NCI-H2107 (cell line): ENCODE data around the gene AP1S3.

Experiments
- DNase-seq: peaks from one replicate; lab custom pipeline; 2025; lab: John Stamatoyannopoulos, UW

The AP1S3 gene

DNA sequence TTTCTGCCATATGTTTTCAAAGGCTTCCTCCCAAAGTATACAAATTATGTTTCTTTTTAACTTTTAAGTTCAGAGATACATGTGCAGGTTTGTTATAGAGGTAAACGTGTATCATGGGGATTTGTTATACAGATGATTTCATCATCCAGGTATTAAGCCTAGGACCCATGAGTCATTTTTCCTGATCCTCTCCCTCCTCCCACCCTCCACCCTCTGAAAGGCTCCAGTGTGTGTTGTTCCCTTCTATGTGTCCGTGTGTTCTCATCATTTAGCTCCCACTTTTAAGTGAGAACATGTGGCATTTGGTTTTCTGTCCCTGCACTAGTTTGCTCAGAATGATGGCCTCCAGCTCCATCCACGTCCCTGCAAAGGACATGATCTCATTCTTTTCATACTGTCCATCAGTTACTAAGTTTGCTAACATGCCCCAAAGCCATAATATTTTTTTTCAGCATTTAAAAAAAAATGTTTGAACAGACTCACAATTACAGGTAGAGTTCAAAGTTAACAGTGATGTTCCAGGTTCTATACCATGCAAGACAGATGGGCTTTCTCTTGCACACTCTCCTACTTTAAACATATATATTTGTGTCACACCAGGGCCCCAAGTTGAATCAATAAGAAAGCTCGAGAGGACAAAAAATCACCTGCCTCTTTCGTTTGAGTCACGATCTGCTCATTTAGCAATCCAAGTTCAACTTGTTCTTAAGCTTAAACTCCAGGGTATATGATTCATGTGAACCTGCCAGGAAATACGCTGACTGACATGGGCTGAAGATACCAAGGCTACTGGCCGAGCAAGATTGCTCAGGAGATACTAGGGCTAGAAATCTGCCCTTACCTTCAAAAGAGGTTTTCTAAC lies 77.6 kb downstream of the AP1S3 start:
- no peak for DNase-seq

DNA sequence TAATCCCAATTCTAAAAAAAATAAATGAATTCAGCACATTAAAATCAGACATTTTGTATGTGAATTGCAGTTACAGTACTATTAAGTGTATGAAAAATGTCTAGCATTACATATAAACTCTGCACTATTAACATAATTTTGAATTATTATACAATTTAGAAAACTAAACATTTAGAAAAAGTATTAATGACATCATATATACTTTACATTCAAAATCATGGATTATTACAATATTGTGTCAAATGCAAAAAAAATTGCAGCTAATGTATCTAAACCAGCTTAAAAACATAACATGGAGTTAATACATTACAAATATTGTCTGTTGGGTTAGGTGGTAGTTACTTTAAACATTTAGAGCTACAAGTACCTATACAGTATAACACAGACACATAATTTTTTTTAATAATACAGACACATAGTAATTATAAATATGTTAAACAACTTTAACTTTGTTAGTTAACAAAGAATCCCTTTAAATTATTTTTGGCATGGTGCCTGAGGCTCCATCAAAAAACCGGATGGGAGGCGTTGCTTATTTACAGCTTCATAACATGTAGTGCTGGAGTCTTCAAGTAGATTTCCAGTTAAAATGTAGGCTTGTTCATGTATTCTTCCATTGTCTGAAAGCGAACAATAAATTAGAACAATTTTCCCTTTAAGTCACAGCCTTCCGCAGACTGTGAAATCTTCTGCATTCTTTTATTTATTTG lies 79.1 kb downstream of the AP1S3 start:
- DNase-seq: no peak

DNA sequence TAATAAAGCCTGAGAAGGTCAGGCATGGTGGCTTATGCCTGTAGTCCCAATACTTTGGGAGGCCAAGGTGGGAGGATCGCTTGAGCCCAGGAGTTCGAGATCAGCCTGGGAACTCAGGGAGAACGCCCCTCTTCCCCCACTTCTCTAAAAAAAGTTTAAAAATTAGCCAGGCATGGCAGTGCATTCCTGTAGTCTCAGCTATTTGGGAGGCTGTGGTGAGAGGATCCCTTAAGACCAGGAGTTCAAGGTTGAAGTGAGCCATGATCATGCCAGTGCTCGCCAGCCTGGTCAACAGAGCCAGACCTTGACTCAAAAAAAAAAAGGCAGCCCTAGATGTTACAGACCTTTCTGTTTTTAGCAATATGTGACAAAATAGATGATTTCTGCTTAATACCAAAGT lies 83.4 kb downstream of the AP1S3 start:
- no peak for DNase-seq

DNA sequence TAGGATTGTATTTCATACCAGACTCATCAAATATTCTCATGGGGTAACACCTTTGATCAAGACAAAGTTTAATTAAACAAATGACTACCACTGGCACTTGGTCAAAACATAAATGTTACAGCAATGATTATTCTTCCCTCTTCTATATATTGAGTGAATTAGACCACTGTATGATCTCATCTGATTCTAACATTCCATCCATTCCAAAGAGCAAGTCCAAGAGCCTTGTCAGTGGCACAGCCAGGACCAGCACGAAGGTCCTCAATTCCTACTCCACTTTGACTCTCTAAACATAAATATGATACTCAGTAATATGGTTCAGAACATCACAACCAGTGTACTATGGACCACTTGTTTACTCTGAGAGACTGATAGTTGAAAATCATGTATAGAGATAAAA lies 86.4 kb downstream of the AP1S3 start:
- no peak for DNase-seq

DNA sequence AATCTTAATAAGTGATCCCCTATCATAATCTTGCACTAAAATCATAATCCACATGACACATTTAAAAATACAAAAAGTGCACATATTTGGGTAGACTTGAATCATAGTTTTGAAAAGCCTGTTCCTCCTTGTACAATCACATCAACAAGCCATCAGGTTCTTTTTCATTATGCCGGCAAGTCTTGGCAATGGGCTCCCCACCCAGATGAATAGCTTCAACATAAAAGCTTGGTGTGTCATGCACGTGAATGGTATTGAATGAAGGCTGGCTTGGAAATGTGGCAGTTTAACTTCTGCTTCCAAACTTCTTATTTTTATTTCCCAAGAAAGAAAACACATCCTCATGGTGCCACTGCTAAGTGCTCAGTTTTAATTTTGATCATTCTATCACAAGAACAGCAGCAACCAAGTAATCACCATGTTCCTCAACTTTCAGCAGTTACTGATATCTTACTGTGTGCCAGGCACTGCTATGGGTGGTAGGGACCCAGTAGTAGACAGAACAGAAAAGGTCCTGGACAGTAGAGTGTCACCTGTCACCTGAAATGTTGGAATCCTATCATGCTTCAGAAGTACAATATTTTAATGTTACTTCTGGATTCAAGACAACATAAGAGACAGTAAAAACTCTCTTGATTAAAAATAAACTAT lies 89.9 kb downstream of the AP1S3 start:
- no peak for DNase-seq

DNA sequence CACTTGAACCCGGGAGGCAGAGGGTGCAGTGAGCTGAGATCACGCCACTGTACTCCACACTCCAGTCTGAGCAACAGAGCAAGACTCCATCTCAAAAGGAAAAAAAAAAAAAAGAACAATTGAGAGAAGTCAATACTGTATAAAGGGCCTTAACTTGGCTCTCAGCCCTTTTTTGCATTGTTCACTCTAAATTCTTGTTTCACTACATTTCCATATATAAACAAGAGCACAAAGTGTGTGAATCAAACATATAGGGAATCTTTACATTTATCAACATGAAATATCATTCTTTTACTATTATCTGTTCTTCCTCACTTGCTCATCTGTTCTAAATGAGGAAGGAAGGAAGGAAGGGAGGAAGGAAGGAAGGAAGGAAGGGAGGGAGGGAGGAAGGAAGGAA lies 90.8 kb downstream of the AP1S3 start:
- no peak for DNase-seq

DNA sequence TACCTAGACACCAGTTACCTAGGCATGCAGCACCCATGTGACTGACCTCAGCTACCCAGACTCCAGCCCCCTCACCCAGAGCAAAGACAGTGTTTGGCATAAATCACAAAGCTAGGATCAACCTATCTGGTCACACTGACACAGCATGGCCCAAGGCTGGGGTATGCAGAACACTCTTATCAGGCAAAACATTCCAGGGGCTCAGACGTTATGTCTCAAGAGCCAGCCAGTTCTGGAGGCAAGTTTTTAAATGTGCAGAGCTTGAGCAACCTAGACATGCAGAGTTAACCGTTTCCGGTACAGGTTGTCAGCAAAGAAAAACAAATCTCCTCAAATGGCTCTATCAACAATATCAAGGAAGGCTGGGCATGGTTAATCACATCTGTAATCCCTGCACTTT lies 92.8 kb downstream of the AP1S3 start:
- DNase-seq: no peak

DNA sequence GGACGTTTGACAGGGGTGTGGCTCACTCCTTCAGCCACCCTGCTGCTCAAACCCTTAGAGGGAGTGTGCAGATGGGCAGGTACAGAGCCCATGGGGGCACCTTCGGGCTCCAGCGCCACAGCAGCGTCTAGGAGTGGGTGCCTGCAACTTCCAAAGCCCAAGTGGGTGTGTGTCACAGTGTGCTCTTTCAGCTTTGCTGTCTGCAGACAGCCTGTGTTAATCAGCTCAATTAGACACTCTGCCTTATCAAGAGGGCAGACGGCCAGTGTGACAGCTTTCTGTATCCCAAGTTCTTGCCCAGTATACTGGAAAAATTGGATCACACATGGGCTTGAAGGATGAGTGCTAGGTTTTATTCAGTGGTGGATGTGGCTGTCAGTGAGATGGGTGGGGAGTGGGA lies 96.7 kb downstream of the AP1S3 start:
- no peak for DNase-seq

DNA sequence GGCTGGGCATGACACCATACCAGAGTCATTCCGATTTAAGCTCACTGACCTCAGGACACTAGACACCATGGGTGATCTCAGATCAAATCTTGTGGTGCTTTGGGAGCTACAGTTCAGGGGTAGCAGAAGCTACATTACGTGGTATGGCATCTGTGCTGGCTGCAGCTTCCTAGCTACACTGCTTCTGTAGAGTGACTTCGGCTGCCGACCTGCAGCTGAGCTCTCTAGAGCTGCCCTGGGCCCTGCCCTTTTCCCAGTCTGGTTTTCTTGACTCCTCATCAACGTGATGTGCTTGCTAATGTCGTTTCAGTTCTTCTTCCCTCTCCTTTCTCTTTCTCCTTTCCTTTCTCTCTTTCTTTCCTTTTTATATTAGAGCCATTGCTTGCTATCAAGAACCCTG lies 100.2 kb downstream of the AP1S3 start:
- no peak for DNase-seq

DNA sequence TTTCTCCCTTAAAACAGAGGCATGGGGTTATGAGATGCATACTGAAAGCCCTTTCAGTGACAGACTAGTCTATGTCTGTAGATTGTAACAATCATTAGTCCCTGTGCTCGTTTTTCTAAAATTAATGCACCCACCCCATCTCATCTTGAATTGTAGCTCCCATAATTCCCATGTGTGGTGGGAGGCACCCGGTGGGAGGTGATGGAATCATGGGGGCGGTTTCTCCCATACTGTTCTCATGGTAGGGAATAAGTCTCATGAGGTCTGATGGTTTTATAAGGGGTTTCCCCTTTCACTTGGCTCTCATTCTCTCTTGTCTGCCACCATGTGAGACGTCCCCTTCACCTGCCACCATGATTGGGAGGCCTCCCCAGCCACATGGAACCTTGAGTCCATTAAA lies 100.9 kb downstream of the AP1S3 start:
- DNase-seq: no peak

DNA sequence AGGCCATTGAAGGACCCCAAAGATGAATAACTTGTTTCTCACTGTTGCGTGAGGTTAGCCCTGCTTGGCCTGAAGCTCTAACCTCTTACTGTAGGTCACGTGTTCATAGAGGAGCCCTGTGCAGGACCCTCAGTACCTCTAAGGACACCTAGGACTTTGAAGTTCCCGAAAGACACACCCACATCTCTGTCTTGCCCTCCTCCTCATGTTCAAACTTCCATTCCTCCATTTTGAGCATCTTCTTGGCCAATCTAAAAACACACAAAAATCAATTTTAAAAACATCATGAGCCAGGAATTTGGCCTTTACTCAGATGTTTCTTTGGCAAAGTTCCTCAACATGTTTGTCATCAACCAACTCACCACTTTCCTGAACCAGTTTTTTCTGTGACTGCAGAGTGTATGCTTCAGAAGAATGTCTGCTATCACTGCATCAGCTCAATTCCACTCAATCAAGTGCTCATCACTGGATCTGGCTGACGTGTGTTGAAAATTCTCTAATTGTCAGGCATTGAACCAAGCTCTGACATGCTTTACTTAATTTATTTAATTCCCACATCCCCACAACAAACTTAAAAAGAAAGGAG lies 101.6 kb downstream of the AP1S3 start:
- DNase-seq: no peak

DNA sequence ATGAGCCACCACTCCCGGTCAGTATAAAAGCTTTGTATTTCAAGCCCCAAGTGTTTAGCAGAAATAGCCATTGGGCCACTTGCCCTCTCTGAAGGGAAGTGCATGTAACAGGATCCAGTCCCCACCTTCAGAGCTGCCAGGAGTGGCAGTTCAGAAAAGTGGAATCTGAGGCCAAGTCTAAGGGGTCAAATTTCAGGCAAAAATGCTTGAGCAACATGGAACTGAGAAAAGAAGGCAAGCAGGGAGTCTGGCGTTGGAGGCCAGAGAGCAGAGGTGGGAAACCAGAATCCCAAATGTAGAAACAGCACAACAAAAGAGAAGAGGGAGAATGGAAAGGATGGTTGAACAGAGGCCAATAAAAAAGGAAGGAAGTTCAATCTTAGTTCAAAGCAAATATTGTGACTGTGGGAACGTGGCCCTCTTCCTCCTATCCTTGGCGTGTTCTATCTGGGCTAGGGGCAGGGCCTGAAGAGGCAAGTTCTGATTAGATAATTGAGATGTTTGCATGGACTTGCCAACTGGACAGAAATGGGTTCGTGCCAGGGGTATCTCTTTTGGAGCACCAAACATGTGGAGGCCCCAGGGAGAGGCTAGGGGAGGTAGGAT lies 102.2 kb downstream of the AP1S3 start:
- DNase-seq: no peak

DNA sequence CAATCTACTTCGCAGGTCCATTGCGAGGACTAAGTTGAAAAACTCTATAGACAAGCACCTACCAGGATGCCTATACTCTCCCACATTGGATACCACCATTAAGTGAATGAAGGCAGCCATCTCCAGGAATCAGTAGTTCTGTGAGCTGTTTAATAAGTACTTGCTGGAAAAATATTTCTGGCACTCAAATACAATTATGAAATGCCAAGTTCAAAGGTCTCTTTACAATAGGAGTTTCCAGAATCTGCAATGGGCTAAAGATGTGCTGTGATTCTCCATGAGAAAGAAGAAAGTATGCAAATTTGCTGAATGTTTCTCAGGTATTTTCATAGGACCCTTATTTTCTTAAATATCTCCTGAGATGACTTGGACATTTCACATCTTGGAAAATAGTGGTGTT lies 103.0 kb downstream of the AP1S3 start:
- DNase-seq: no peak

DNA sequence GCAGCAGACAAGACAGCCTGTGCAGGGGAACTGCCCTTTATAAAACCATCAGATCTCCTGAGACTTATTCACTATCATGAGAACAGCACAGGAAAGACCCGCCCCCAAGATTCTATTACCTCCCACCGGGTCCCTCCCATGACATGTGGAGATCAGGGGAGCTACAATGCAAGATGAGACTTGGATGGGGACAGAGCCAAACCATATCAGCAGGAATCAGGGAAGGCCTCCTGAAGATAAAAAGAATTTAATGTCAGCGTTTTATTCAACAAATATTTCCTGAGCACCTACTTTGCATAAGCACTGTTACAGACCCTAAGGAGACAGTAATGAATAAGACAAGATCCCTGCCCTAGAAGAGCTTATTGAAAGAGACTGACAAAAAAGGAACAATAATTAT lies 105.0 kb downstream of the AP1S3 start:
- DNase-seq: no peak

DNA sequence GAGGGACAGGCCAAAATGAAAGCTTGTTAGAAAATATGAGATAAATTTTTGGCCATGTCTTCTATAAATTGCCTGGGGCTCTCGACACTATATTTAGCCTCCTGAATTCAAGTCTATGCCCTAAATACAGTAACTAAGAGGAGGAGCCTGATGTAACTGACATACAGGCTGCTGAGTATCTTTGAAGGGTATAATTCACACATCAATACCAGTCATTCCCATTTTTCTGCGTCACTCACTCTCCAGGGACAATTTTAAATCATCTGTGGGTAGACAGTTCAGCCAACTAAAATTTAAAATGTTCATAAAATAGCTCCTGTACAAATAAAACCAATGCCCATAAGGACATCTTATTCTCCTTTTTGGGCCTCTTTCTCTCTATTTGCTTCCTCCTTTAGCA lies 105.9 kb downstream of the AP1S3 start:
- DNase-seq: no peak

DNA sequence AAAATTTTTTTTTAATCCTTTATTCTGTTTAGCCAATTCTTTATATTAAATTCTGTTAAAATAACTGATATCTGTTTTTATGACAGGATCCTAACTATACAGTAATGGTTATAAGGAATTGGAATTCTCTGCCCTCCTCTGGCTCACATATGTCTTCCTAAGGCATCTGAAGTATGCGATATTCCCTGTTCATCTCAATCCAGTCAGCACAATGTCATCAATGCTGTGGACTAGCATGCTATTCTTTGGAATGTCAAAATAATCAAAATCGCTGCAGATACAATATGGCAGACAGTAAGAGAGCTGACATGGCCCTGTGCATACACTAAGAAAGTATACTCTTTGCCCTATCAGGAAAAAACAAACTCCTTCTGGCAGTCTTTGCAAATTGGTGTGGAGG lies 107.6 kb downstream of the AP1S3 start:
- DNase-seq: no peak

DNA sequence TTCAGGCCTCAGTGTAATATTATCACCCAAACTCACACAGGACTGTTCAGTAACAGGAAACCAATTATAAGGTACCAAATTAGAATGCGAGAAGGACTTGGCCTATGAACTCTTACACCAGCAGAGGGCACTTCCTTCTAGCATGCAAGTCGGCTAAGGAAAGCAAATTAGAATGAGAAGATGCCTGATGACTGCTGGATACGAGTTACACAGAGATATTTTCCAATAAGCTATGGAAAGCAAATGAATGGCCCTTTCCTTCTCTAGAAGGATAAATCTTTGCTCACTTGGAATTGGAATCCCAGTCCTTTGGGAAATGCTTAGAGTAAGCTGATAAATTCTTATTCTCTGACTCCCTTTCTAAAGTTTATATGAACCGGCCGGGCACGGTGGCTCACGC lies 109.8 kb downstream of the AP1S3 start:
- DNase-seq: no peak

DNA sequence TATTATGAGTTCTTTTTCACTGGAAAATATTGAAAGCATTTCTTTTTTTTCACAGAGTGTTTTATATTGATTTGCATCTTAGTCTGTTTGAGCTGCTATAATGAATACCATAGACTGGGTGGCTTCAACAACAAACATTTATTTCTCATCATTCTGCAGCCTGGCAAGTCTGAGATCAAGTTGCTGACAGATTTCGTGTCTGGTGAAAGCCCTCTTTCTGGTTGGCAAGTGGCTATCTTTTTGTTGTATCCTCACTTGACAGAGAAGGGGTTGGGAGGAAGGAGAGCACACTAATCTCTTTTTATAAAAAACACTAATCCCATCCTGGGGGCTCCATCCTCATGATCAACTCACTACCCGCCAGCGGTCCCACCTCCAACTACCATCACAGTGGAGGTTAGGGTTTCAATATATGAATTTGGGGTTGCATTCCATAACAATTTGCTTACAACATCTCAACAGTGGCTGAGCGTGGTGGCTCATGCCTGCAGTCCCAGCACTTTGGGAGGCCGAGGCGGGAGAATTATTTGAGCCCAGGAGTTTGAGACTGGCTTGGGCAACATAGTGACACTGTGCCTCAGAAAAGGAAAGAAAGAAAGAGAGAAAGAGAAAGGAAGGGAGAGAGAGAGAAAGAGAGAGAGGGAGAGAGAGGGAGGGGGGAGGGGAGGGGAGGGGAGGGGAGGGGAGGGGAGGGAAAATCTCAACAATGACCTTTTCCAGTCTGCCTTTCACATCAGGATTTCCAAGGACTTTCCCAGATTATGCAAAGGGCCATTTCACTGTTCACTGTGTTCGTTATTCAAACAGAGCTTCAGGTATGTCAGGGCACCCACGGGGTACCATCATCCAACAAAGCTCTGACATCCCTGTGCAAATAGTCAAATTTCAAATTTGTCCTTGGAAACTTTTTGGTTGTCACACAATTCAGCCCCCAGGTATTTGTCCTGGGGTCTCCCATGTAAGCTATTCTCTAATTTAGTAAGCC lies 111.1 kb downstream of the AP1S3 start:
- no peak for DNase-seq

DNA sequence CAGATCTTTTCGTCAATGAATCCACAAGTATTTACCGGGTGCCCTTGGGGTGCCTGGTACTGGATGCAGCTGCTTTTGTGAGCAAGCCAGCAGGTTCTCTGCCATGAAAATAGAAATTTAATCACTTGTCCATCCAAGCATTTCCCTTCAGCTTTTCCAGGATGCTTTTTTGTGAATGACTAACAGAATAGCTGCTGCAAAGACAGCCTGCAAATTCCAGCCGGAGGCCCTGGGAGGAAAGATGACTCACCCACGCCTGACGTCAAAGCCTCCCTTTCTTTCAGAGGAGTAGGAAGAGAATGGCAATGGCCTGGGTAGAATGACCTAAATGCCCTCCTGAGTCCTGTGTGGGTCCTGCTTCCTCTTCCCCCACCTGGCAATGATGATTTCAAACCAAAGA lies 111.9 kb downstream of the AP1S3 start:
- no peak for DNase-seq

DNA sequence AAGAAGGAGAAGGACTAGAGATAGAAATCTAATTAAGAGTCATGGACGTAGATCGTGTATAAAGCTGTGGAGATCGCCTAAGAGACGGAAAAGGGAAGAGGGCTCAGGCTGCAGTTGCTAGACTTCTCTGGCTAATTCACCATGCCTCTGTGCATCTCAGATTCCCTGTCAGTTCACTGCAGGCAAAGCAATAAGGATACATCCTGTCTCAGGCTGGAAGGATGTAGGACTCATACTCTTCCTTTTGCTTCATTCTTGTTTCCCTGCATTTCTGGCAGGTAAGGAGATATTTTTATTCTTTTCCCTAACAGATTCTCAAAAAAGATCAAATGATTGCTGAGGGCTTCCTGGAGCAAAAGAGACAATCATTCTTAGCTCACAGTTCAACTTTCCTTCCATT lies 112.5 kb downstream of the AP1S3 start:
- no peak for DNase-seq

DNA sequence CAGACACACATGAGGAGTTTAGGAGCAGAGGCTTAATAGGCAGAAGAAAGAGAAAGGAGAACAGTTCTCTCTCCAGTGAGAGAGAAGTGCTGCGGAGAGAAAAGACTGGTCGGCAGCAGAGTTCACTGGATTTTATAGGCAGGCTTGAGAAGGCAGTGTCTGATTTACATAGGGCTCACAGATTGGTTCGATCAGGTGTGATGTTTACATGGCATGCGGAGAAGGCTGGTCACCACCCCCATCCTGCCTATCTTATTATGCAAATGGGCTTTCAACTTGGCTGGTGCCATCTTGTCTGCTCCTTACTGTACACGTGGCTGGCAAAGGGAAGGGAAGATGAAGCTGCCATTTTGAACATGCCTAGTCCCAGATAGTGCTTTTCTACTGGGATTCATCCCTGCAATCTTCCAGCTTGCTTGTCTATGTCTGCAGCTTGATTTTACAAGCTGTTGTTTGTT lies 113.4 kb downstream of the AP1S3 start:
- no peak for DNase-seq
